Measurements from ENCODE around the gene CTSG.

GRCh38 chr14:24597403-24597802 is 21.4 kb upstream of the CTSG start:
- no peak for TF ChIP-seq CTCF (IDR thresholded peaks at IDR 0.05)
- no peak for TF ChIP-seq POLR2A (IDR thresholded peaks at IDR 0.05)

All from lower leg skin (tissue), 3 donors.